ENCODE measurements around the gene VSIG8. TPM values are rescaled to one million over a fixed set of nuclear protein-coding genes. Genes with fewer than 3 reads are reported as not detected.

Gene VSIG8
- total and polyA plus RNA-seq, 2 of the 8 experiments (the other 6 are each of a cell fraction or from before 2014, with no cell fraction given) = not detected

- TF ChIP-seq RAD21 (IDR thresholded peaks at IDR 0.05 in 1 of 2, conservative IDR thresholded peaks at IDR 0.05 in 1 of 2; ENCODE audit: low read depth in 2 of 2, low read length in 2 of 2) = peak in 1 of 2 experiments; percentile 15; a peak in 2 of 4 replicates
Observed at GRCh38 chr1:159821171-159821867, 41.1 kb downstream of the VSIG8 start (continued).
